NCI-H1930 (cell line): Measurements from ENCODE around the gene DPYSL4.

Source experiments
- DNase-seq, 2 experiments: peaks; one replicate each; lab custom pipeline; 2025; lab: John Stamatoyannopoulos, UW

Gene DPYSL4

GRCh38 chr10:132243141-132243540, 56.4 kb downstream of the DPYSL4 start:
- no peak for DNase-seq

- no peak for DNase-seq
Measured at GRCh38 chr10:132243626-132244025, 56.9 kb downstream of the DPYSL4 start.

- DNase-seq, result no peak
Measured at GRCh38 chr10:132245056-132245455, 58.3 kb downstream of the DPYSL4 start.

- no peak for DNase-seq
Measured at GRCh38 chr10:132246296-132246695, 59.5 kb downstream of the DPYSL4 start.

- no peak for DNase-seq
Measured at GRCh38 chr10:132247943-132248342, 61.2 kb downstream of the DPYSL4 start.

- peak; percentile 23 to 37 for DNase-seq
Measured at GRCh38 chr10:132248455-132249225, 61.9 kb downstream of the DPYSL4 start.

GRCh38 chr10:132249226-132249724, 62.5 kb downstream of the DPYSL4 start:
- DNase-seq, result no peak

GRCh38 chr10:132249824-132250375, 63.2 kb downstream of the DPYSL4 start:
- DNase-seq, result no peak

GRCh38 chr10:132250481-132251475, 64.0 kb downstream of the DPYSL4 start:
- no peak for DNase-seq

- no peak for DNase-seq
Measured at GRCh38 chr10:132251928-132252327, 65.2 kb downstream of the DPYSL4 start.

- no peak for DNase-seq
Measured at GRCh38 chr10:132252412-132252811, 65.7 kb downstream of the DPYSL4 start.

GRCh38 chr10:132253092-132253687, 66.4 kb downstream of the DPYSL4 start:
- no peak for DNase-seq

GRCh38 chr10:132254841-132255240, 68.1 kb downstream of the DPYSL4 start:
- DNase-seq, result no peak
